SK-N-SH (cell line): ENCODE measurements around the gene SNX33. TPM values are rescaled to one million over a fixed set of nuclear protein-coding genes. Genes with fewer than 3 reads are reported as not detected.

Experiments used
- CTCF ChIA-PET: fragments of 300-600, 350-600 bp; formaldehyde crosslinking; extraction: SDS; loops from one replicate; lab custom pipeline; 2021; lab: Yijun Ruan, JAX
- POLR2A ChIA-PET: fragments of 350-600 bp; sonication (Branson Sonifier 250); formaldehyde crosslinking; extraction: SDS; loops from one replicate; lab custom pipeline; 2020; ENCODE audit warnings: antibody characterized with exemption, inconsistent platforms; lab: Yijun Ruan, JAX
- DNase-seq: peaks from one replicate; pipeline ENCODE4 v3.0.0; 2012
- H2AFZ ChIP-seq: fragments of 200-600 bp; sonication (generic); 2 replicates; pipeline ENCODE4 v1.8.1; 2016; ENCODE audit warnings: antibody characterized with exemption, mild to moderate bottlenecking, low read depth
- H3F3A ChIP-seq: fragments of 200-600 bp; sonication (generic); replicated peaks from 2 replicates; pipeline ENCODE3; 2016; ENCODE audit warnings: antibody characterized with exemption, mild to moderate bottlenecking; ENCODE audit not compliant: insufficient read depth
- H3K27ac ChIP-seq, 2 experiments: fragments of 200-500 bp in 1 of 2; fragments of 200-600 bp in 1 of 2; sonication (Bioruptor generic) in 1 of 2; sonication (generic), shearing (Covaris generic) in 1 of 2; 2 replicates each; pipeline versions ENCODE4 v1.5.1 to v1.6.1; 2014 to 2016; ENCODE audit warnings: low read depth in 2 of 2, inconsistent platforms in 1 of 2, low read length in 1 of 2, mild to moderate bottlenecking in 1 of 2, mixed read lengths in 1 of 2
- H3K27me3 ChIP-seq: fragments of 200-600 bp; sonication (generic), shearing (Covaris generic); 2 replicates; pipeline ENCODE4 v1.6.1; 2016; ENCODE audit warnings: mixed run types; ENCODE audit not compliant: insufficient read depth
- H3K36me3 ChIP-seq, 2 experiments: fragments of 200-500 bp in 1 of 2; fragments of 200-600 bp in 1 of 2; sonication (Bioruptor generic) in 1 of 2; sonication (generic) in 1 of 2; replicated peaks in 1 of 2; 2 replicates each; pipeline versions ENCODE3 to v1.5.1; 2014 to 2016; ENCODE audit warnings: low read length in 1 of 2, mild to moderate bottlenecking in 1 of 2; ENCODE audit not compliant: insufficient read depth in 2 of 2, control insufficient read depth in 1 of 2
- H3K4me1 ChIP-seq, 2 experiments: fragments of 200-500 bp in 1 of 2; fragments of 200-600 bp in 1 of 2; sonication (Bioruptor generic) in 1 of 2; sonication (generic), shearing (Covaris generic) in 1 of 2; 2 replicates each; pipeline versions ENCODE4 v1.5.1 to v1.6.1; 2014 to 2016; ENCODE audit warnings: low read depth in 1 of 2, low read length in 1 of 2, mixed run types in 1 of 2; ENCODE audit not compliant: insufficient read depth in 2 of 2, control insufficient read depth in 1 of 2
- H3K4me2 ChIP-seq: fragments of 200-600 bp; sonication (generic), shearing (Covaris generic); 2 replicates; pipeline ENCODE4 v1.6.1; 2017; ENCODE audit warnings: mixed run types
- H3K4me3 ChIP-seq, 2 experiments: fragments of 200-500 bp in 1 of 2; fragments of 200-600 bp in 1 of 2; sonication (Bioruptor generic) in 1 of 2; sonication (generic), shearing (Covaris generic) in 1 of 2; 2 replicates each; pipeline versions ENCODE4 v1.5.1 to v1.8.1; 2014 to 2016; ENCODE audit warnings: low read depth in 2 of 2, inconsistent platforms in 1 of 2, low read length in 1 of 2, mild to moderate bottlenecking in 1 of 2, mixed read lengths in 1 of 2, moderate library complexity in 1 of 2
- H3K79me2 ChIP-seq: fragments of 200-600 bp; sonication (generic); 2 replicates; pipeline ENCODE4 v1.8.1; 2017; ENCODE audit warnings: mild to moderate bottlenecking; ENCODE audit not compliant: insufficient read depth
- H3K9ac ChIP-seq: fragments of 200-600 bp; sonication (generic); 2 replicates; pipeline ENCODE4 v1.6.1; 2017; ENCODE audit warnings: mixed run types
- H3K9me2 ChIP-seq: fragments of 200-600 bp; sonication (generic); 2 replicates; pipeline ENCODE4 v1.6.1; 2017; ENCODE audit warnings: mixed run types
- H3K9me3 ChIP-seq: fragments of 200-600 bp; sonication (generic); 2 replicates; pipeline ENCODE4 v1.6.1; 2017; ENCODE audit warnings: mixed run types, mild to moderate bottlenecking, moderate library complexity
- H4K20me1 ChIP-seq: fragments of 200-600 bp; sonication (generic); 2 replicates; pipeline ENCODE4 v1.6.1; 2017; ENCODE audit warnings: mild to moderate bottlenecking, mixed run types; ENCODE audit not compliant: insufficient read depth
- CHD2 ChIP-seq: fragments of 150-350 bp; IDR thresholded peaks from 2 replicates; pipeline ENCODE4 v1.6.1; 2018; ENCODE audit warnings: low read length; ENCODE audit not compliant: partially characterized antibody
- CTCF ChIP-seq: fragments of 200-600 bp; sonication (generic); IDR thresholded peaks from 2 replicates; pipeline ENCODE4 v1.6.1; 2017; ENCODE audit warnings: antibody characterized with exemption, mild to moderate bottlenecking, moderate library complexity
- ELF1 ChIP-seq: IDR thresholded peaks from 2 replicates; pipeline ENCODE4 v1.4.0; 2012
- FOSL2 ChIP-seq: IDR thresholded peaks from 2 replicates; pipeline ENCODE4 v1.4.0; 2012; ENCODE audit warnings: low read depth, mild to moderate bottlenecking, moderate library complexity, borderline replicate concordance
- FOXM1 ChIP-seq: IDR thresholded peaks from 2 replicates; pipeline ENCODE4 v1.4.0; 2012; ENCODE audit warnings: low read depth, mild to moderate bottlenecking
- GATA2 ChIP-seq: sonication (generic); formaldehyde crosslinking; IDR thresholded peaks from 2 replicates; pipeline ENCODE4 v1.5.0; 2020; ENCODE audit warnings: mild to moderate bottlenecking, missing genetic modification reagents
- IRF3 ChIP-seq: fragments of 150-350 bp; IDR thresholded peaks from 2 replicates; pipeline ENCODE4 v1.6.1; 2016; ENCODE audit warnings: mild to moderate bottlenecking, low read depth, low read length
- MAX ChIP-seq: IDR thresholded peaks from 2 replicates; pipeline ENCODE4 v1.4.0; 2012; ENCODE audit warnings: low read depth
- MEF2A ChIP-seq: IDR thresholded peaks from 2 replicates; pipeline ENCODE4 v1.4.0; 2012; ENCODE audit warnings: low read depth, borderline replicate concordance
- NFIC ChIP-seq: IDR thresholded peaks from 2 replicates; pipeline ENCODE4 v1.4.0; 2012; ENCODE audit warnings: borderline replicate concordance
- PBX3 ChIP-seq: IDR thresholded peaks from 2 replicates; pipeline ENCODE4; 2012
- POLR2AphosphoS5 ChIP-seq: IDR thresholded peaks from 2 replicates; pipeline ENCODE4 v1.6.1; 2012; ENCODE audit warnings: low read depth, low read length
- RAD21 ChIP-seq: IDR thresholded peaks from 2 replicates; pipeline ENCODE4 v1.6.1; 2012; ENCODE audit warnings: mild to moderate bottlenecking, low read length
- RCOR1 ChIP-seq: fragments of 150-350 bp; IDR thresholded peaks from 2 replicates; pipeline ENCODE4 v1.6.1; 2017; ENCODE audit warnings: antibody characterized with exemption, low read length
- REST ChIP-seq: IDR thresholded peaks from 2 replicates; pipeline ENCODE4 v1.6.1; 2012; ENCODE audit warnings: mild to moderate bottlenecking, low read depth, low read length, moderate library complexity
- RFX5 ChIP-seq: IDR thresholded peaks from 2 replicates; pipeline ENCODE4 v1.6.1; 2012; ENCODE audit warnings: mild to moderate bottlenecking, improper control_type of control experiment, low read length
- RXRA ChIP-seq: IDR thresholded peaks from 2 replicates; pipeline ENCODE4 v1.4.0; 2012; ENCODE audit warnings: low read depth, mild to moderate bottlenecking, borderline replicate concordance
- SIN3A ChIP-seq: IDR thresholded peaks from 2 replicates; pipeline ENCODE4 v1.6.1; 2012; ENCODE audit warnings: low read depth, mild to moderate bottlenecking, low read length, moderate library complexity, borderline replicate concordance
- TCF12 ChIP-seq: IDR thresholded peaks from 2 replicates; pipeline ENCODE4 v1.4.0; 2012
- TEAD4 ChIP-seq: IDR thresholded peaks from 2 replicates; pipeline ENCODE4 v1.4.0; 2012; ENCODE audit warnings: mild to moderate bottlenecking, borderline replicate concordance; ENCODE audit not compliant: insufficient read depth
- ZBTB33 ChIP-seq: IDR thresholded peaks from 2 replicates; pipeline ENCODE4 v1.4.0; 2012; ENCODE audit warnings: low read depth, borderline replicate concordance
- WGBS: methylation state at CpG from one replicate; pipeline ENCODE4 v1.1.6; 2017; ENCODE audit warnings: low lambda C conversion rate; 5-methylcytosine and 5-hydroxymethylcytosine counted together
- polyA plus RNA-seq, 3 experiments: library from polyadenylated mRNA; depleted of rRNA; stranded (reverse); fragments of >200 nt; gene quantifications; 2 replicates each; pipeline ENCODE4 v1.2.3, GENCODE V29; 2012

Gene SNX33
- polyA plus RNA-seq, 1 of the 3 experiments (the other 2 are of a cell fraction): 7.7 TPM

- H3K4me1 ChIP-seq: peaks cover 37 to 55% of the 10 kb centered on the region in 2 experiments
- no peaks in the 10 kb centered on the region for H3K79me2 ChIP-seq
- peak overlapping the region; percentile 57; the same call in 1 of the 2 replicates for H2AFZ ChIP-seq
- H3K4me3 ChIP-seq: peak overlapping the region in 1 of 2 experiments; percentile 17; a peak in 2 of 4 replicates
- peaks cover 23% of the 10 kb centered on the region for H3F3A ChIP-seq
- 5% methylated on average over 10 of the region's 20 CpGs for WGBS
- H3K36me3 ChIP-seq: no peaks in the 10 kb centered on the region
- H3K9me2 ChIP-seq: no peaks in the 10 kb centered on the region
- no peaks in the 10 kb centered on the region for H3K27me3 ChIP-seq
- H3K27ac ChIP-seq: peak overlapping the region; percentile 94
- H3K9ac ChIP-seq: peak overlapping the region; percentile 61
- no peaks in the 10 kb centered on the region for H3K9me3 ChIP-seq
- POLR2A ChIA-PET: interaction anchor here (1.0 to 1.2 kb wide), 4 partner anchors 15 to 149 kb away, joined by 3 to 5 read pairs (median 4); partner anchors contain the start of gene UBE2Q2
- peak; percentile 86 for DNase-seq
- peak overlapping the region; percentile 71 for H3K4me2 ChIP-seq
- CTCF ChIA-PET: interaction anchor here (0.6 to 2.2 kb wide), 20 partner anchors 9 to 234 kb away, joined by 3 to 13 read pairs (median 4); partner anchors contain the start of gene IMP3
- H4K20me1 ChIP-seq: no peaks in the 10 kb centered on the region
- TF ChIP-seq ZBTB33 (peak; percentile 48; the same call in 1 of the 2 replicates), REST (peak; percentile 26; the same call in 1 of the 2 replicates), PBX3 (peak; percentile 78), TEAD4 (peak; percentile 60), MEF2A (peak; percentile 96), RCOR1 (peak; percentile 16), CTCF (peak; percentile 56), RFX5 (no peak), IRF3 (no peak), NFIC (peak; percentile 85), POLR2AphosphoS5 (peak; percentile 68; the same call in 1 of the 2 replicates), MAX (peak; percentile 89; the same call in 1 of the 2 replicates), FOSL2 (peak; percentile 93), CHD2 (no peak), ELF1 (peak; percentile 14; the same call in 1 of the 2 replicates), TCF12 (peak; percentile 96), FOXM1 (peak; percentile 78), SIN3A (peak; percentile 89; the same call in 1 of the 2 replicates), GATA2 (no peak; the same call in 1 of the 2 replicates), RAD21 (peak; percentile 40), RXRA (peak; percentile 92; the same call in 1 of the 2 replicates)
Observed at GRCh38 chr15:75694241-75695182, 46.8 kb downstream of the SNX33 start.
